HAP-1 (cell line): ENCODE results near the gene DENND5B.
"Not testable (repeated sequence)": the region's sequence is repeated elsewhere in the genome, so short reads cannot be mapped to it uniquely, and the experiment has no call there.

Experiments
- DNase-seq, 2 experiments: peaks; one replicate each; pipeline ENCODE4 v3.0.0-alpha.2; 2016 to 2020; ENCODE audit warnings: low spot score in 2 of 2
- H3K27me3 ChIP-seq: fragments of 250-450 bp; sonication (Bioruptor Pico); 2 replicates; pipeline ENCODE4 v1.5.1; 2020; ENCODE audit warnings: low read depth, mild to moderate bottlenecking, moderate library complexity
- H3K36me3 ChIP-seq: fragments of 250-450 bp; sonication (Bioruptor Pico); replicated peaks from 2 replicates; pipeline ENCODE4 v1.5.1; 2020; ENCODE audit warnings: mild to moderate bottlenecking
- H3K4me1 ChIP-seq: fragments of 250-450 bp; sonication (Bioruptor Pico); 2 replicates; pipeline ENCODE4 v1.5.1; 2020; ENCODE audit warnings: mild to moderate bottlenecking
- H3K4me3 ChIP-seq: fragments of 250-450 bp; sonication (Bioruptor Pico); 2 replicates; pipeline ENCODE4 v1.5.1; 2020; ENCODE audit warnings: mild to moderate bottlenecking, moderate library complexity
- H3K9me3 ChIP-seq: fragments of 250-450 bp; sonication (Bioruptor Pico); 2 replicates; pipeline ENCODE4 v1.5.1; 2020; ENCODE audit warnings: mild to moderate bottlenecking, moderate library complexity
- in situ Hi-C: fragments of 300-500 bp; cut with MboI; formaldehyde crosslinking; loops from 3 replicates; pipeline ENCODE4 v1.14.3; 2020; ENCODE audit warnings: low sequenced_read_pairs, inconsistent platforms, mixed read lengths

DENND5B gene

DNA sequence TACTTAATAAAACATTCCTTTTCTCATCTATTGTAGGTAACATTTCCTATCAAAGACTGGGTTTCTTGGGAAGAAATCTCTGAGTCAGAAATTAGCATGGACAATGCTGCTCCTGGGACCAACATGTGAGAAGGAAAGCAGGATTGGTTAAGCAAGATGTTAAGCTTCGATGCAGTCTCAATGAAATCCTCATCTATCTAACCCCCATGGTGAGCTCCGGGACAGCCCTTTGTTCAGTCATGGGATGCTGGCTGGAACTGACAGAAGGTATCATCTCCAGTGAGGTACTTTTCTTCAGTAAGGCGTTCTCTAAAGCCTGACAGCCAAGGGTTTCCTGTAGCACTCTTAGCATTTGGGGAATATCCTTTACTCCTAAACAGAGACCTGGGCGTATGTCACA, 182.2 kb downstream of the DENND5B start:
- Histone ChIP-seq H3K9me3 (no peaks in the 10 kb centered on the region), H3K36me3 (no peaks in the 10 kb centered on the region), H3K4me3 (no peak overlapping the region), H3K27me3 (no peaks in the 10 kb centered on the region), H3K4me1 (no peaks in the 10 kb centered on the region)
- in situ Hi-C loops: loop anchor here (5.0 to 25.0 kb wide), 2 partner anchors 229 to 904 kb away; no protein-coding TSS in a partner anchor
- DNase-seq: no peak

DNA sequence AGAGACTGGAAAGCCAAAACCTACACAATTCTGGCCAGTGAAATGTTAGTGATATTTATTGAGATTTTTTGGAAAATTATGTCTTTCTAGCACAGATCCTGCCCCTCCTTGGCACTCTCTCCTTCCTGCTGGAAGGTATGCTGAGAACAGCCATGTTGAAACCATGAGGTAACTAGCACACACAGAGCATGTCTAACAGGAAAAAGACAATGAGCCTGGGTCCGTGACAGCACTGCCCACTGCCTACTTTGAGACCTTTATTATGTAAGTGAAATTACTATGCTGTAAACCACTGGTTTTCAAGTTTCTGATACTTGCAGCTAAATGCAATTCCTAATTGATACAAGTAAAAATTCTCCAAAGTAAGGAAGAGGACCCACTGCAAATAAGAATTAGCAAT, 183.4 kb downstream of the DENND5B start:
- no peak for DNase-seq
- Histone ChIP-seq H3K4me1 (peaks cover 3% of the 10 kb centered on the region), H3K27me3 (no peaks in the 10 kb centered on the region), H3K4me3 (no peak overlapping the region), H3K36me3 (no peaks in the 10 kb centered on the region), H3K9me3 (no peaks in the 10 kb centered on the region)
- in situ Hi-C loops: loop anchor here (5.0 to 25.0 kb wide), 2 partner anchors 230 to 905 kb away; no protein-coding TSS in a partner anchor

DNA sequence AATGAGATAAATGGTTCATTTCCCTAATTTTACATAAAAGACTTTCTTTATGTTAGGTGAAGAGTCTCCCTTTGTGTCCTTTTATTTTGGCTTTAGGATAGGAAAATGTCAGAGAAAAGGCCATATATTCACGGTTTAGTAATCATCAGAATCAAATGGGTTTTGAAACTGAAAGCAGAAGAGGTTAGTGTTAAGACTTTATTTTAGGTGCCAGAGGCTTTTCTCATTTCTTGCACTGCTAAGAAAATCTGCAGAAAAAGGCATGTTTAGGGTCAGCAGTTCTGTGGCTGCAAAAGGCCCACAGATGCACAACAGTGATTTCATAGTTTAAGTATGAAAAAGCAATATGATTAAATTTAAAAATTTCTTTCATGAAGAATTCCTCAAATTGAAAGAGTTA, 184.6 kb downstream of the DENND5B start:
- Histone ChIP-seq H3K4me1 (peaks cover 3% of the 10 kb centered on the region), H3K4me3 (no peak overlapping the region), H3K9me3 (no peaks in the 10 kb centered on the region), H3K36me3 (no peaks in the 10 kb centered on the region), H3K27me3 (no peaks in the 10 kb centered on the region)
- no peak for DNase-seq
- in situ Hi-C loops: loop anchor here (5.0 to 25.0 kb wide), 2 partner anchors 231 to 906 kb away; no protein-coding TSS in a partner anchor

DNA sequence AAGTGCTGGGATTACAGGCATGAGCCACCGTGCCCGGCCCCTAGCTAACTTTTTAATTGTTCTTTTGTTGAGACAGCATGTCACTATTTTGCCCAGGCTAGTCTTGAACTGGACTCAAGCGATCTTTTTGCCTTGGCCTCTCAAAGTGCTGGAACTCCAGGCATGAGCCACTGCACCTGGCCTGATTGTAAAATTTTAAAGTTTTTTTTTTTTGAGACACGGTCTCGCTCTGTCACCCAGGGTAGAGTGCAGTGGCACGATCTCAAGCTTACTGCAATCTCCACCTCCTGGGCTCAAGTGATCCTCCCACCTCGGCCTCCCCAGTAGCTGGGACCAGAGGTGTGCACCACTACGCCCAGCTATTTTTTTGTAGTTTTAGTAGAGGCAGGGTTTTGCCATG, 185.9 kb downstream of the DENND5B start:
- Histone ChIP-seq H3K36me3 (no peaks in the 10 kb centered on the region), H3K9me3 (no peaks in the 10 kb centered on the region), H3K4me1 (peaks cover 3% of the 10 kb centered on the region), H3K27me3 (no peaks in the 10 kb centered on the region), H3K4me3 (no peak overlapping the region)
- in situ Hi-C loops: loop anchor here (5.0 to 25.0 kb wide), 2 partner anchors 232 to 907 kb away; no protein-coding TSS in a partner anchor
- no peak for DNase-seq

DNA sequence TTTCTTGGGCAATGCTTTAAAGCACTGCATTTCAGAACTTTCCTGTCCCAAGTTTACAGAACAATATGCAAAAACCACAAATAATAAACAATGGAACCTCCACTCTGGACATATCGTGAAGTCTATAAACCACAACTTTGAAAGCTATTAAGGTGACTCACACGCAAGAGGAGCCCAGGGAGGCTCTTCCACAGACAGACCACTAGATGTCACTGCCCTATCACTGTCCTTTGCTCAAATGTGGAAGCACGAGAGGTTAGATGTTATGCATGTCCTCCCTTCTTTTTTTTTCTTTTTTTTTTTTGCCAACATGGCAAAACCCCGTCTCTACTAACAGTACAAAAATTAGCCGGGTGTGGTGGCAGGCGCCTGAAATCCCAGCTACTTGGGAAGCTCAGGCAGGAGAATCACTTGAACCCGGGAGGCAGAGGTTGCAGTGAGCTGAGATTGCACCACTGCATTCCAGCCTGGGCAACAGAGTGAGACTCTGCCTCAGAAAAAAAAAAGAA, 187.8 kb downstream of the DENND5B start:
- H3K9me3 ChIP-seq, H3K4me1 ChIP-seq, H3K27me3 ChIP-seq, H3K36me3 ChIP-seq, H3K4me3 ChIP-seq: not testable (repeated sequence)
- in situ Hi-C loops: loop anchor here (25.0 kb wide), 1 partner anchor 909 kb away; no protein-coding TSS in a partner anchor
- DNase-seq: peak; percentile 74 to 81

DNA sequence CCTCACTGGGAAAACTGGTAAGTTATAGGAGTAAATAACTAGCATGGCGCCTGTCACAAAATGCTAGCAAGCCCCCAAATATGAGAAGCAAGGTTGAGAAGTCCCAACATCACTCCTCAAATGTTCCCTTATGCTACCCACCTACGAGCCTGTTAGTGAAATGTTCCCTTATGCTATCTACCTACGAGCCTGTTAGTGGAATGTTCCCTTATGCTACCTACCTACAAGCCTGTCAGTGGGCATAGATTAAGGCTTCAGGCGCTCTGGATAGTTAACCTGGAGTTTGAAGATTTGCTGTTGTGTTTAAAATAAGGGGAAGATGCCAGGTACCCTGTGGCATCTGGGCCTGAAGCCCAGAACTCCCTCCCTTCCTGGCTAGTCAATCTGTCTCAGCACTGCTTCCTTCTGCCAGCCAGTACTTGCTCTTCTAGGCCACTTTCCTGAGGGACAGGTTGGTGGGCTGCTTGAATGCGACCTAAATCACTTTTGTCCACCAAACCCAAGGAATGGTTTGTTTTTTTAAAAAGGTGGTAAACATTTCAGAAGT, 197.9 kb downstream of the DENND5B start:
- H3K36me3 ChIP-seq: no peaks in the 10 kb centered on the region
- no peak overlapping the region for H3K4me3 ChIP-seq
- DNase-seq: no peak
- H3K4me1 ChIP-seq: no peaks in the 10 kb centered on the region
- no peaks in the 10 kb centered on the region for H3K27me3 ChIP-seq
- H3K9me3 ChIP-seq: no peaks in the 10 kb centered on the region
- in situ Hi-C loops: no loop called here

DNA sequence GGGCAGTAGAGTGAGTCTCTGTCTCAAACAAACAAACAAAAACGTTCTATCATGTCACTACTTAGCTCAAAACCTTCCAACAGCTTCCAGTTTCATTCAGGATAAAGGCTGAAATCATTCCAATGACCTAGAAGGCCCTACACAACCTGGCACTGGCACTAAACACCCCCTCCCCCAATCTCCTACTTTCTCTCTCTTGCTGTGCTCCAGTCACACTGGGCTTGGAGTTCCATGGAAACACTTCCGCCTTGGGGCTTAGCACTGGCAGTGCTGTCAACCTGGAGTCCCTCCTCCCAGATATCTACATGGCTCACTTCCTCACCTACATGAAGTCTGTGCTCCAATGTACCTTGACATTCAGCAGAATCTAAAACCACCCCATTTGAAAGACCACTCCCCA, 199.9 kb downstream of the DENND5B start:
- Histone ChIP-seq H3K36me3 (no peaks in the 10 kb centered on the region), H3K9me3 (no peaks in the 10 kb centered on the region), H3K4me1 (peaks cover 17% of the 10 kb centered on the region), H3K27me3 (no peaks in the 10 kb centered on the region), H3K4me3 (no peak overlapping the region)
- DNase-seq: no peak
- in situ Hi-C loops: no loop called here

DNA sequence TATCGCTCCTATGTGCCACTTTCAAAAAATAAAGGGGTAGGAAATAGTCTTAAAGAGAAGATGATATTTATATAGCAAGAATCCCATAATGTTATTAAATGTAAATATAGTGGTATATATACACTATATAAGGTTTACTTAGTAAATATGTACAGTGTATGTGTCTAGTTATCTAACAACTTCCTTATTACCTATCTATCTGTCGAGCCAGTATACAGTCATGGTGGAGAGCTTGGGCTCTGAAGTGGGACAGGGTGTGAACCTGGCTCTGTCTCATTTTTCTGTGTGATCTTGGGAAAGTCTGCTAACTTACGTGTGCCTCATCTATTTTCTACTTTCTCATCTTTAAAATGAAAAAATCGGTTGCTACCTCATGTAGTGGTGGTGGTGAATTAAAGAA, 202.2 kb downstream of the DENND5B start:
- H3K36me3 ChIP-seq: no peaks in the 10 kb centered on the region
- no peaks in the 10 kb centered on the region for H3K27me3 ChIP-seq
- H3K4me1 ChIP-seq: peaks cover 27% of the 10 kb centered on the region
- H3K9me3 ChIP-seq: no peaks in the 10 kb centered on the region
- no peak for DNase-seq
- no peak overlapping the region for H3K4me3 ChIP-seq
- in situ Hi-C loops: no loop called here

DNA sequence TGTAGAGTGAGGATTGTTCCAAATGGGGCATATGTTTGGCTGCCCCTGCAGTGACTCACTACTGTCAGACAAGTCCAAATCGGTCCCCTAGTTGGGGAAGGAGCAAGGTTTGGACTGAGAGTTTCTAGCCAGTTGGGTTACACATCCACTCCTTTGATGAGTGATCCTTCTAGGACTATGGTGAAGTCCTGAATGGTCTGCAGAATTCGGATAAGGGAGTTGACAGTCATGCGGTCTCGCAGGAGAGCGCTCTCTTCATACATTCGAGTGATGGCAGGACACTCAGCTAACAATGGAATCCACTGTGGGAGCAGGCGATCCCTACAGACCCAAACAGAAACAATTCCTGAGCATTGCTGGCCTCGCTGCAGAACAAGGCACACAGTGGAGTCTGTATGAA, 203.5 kb downstream of the DENND5B start:
- Histone ChIP-seq H3K36me3 (no peaks in the 10 kb centered on the region), H3K27me3 (no peaks in the 10 kb centered on the region), H3K9me3 (no peaks in the 10 kb centered on the region), H3K4me3 (no peak overlapping the region), H3K4me1 (peaks cover 27% of the 10 kb centered on the region)
- DNase-seq: no peak
- in situ Hi-C loops: no loop called here

DNA sequence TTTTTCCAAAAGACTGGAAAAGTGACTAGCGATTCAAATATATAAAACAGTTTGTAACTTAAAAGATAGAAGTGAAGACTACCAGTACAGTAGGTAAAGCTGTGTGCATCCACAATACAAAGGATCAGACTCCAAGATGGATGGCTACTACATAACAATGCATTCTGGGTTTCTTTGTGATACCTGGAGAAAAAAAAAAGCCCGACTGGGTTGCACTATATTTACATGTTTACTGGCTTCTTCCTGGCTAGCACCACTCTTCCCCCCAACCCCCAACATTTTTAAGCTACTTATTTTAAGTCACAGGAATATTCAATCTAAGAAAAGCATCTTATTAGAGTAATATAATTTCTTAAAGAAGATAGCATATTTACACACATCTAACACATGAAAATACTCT, 203.9 kb downstream of the DENND5B start:
- Histone ChIP-seq H3K36me3 (no peaks in the 10 kb centered on the region), H3K27me3 (no peaks in the 10 kb centered on the region), H3K4me1 (peaks cover 27% of the 10 kb centered on the region), H3K4me3 (peak overlapping the region; percentile 0; the same call in 1 of the 2 replicates), H3K9me3 (no peaks in the 10 kb centered on the region)
- in situ Hi-C loops: no loop called here
- DNase-seq: peak in 1 of 2 experiments; percentile 68

DNA sequence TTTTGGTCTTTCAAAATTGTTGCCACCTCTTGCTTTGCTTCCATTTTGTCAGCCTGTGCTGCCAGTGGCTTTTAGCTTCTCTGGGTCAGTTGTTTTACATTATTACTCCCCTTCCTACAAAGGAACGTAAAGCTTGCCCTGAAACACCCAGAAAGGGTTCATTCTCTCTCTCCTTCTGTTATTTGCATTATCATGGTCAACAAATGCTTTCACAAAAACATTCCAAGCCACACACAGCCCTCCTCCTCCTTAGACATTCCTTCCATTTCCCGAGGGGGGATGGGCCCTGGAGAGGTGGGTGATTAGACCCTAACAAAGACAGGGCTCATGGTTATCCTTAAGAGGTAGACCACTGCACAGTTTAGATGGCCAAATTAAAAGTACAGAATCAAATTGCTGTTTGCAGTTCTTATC, 204.6 kb downstream of the DENND5B start:
- peaks cover 27% of the 10 kb centered on the region for H3K4me1 ChIP-seq
- peak overlapping the region; percentile 1; the same call in 1 of the 2 replicates for H3K4me3 ChIP-seq
- peak; percentile 94 to 97 for DNase-seq
- in situ Hi-C loops: no loop called here
- H3K36me3 ChIP-seq: no peaks in the 10 kb centered on the region
- H3K27me3 ChIP-seq: no peaks in the 10 kb centered on the region
- H3K9me3 ChIP-seq: no peaks in the 10 kb centered on the region

DNA sequence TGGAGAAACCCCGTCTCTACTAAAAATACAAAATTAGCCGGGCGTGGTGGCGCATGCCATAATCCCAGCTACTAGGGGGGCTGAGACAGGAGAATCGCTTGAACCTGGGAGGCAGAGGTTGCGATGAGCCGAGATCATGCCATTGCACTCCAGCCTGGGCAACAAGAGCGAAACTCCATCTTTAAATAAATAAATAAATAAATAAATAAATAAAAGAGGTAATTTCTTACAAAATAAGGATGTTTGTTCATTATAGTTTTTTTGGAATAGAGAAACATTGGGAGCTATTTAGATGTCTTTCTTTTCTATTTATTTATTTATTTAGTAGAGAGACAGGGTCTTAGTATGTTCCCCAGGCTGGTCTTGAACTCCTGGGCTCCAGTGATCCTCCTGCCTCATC, 213.7 kb downstream of the DENND5B start:
- H3K9me3 ChIP-seq, DNase-seq, in situ Hi-C loops, H3K4me3 ChIP-seq, H3K27me3 ChIP-seq, H3K4me1 ChIP-seq, H3K36me3 ChIP-seq: not testable (repeated sequence)

DNA sequence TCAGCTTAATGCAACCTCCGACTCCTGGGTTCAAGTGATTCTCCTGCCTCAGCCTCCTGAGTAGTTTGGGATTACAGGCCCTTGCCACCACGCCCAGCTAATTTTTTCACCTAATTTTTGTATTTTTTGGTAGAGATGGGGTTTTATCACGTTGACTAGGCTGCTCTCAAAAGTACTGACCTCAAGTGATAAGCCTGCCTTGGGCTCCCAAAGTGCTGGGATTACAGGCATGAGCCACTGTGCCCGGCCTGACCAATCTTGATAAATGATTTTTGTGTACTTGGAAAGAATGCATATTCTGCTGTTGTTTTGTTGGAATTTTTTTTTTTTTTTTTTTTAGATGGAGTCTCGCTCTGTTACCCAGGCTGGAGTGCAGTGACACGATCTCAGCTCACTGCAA, 215.5 kb downstream of the DENND5B start:
- DNase-seq, H3K9me3 ChIP-seq, H3K36me3 ChIP-seq, H3K27me3 ChIP-seq, H3K4me3 ChIP-seq, in situ Hi-C loops: not testable (repeated sequence)
- peaks cover 17% of the 10 kb centered on the region for H3K4me1 ChIP-seq

DNA sequence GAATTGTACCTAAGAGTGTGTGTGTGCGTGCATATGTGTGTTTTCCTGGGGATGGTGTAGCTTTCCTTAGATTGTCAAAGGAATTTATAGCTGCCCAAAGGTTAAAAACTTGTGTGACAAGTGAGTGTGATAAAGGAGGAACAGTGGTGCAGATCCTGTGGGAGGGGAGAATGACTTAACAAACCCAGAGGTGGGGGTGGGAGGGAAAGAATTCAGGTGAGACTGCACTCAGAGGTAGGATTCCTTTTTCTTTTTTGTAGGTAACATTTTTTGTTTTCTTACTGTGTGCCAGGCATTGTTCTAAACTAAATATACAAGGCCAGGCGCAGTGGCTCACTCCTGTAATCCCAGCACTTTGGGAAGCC, 219.7 kb downstream of the DENND5B start:
- peaks cover 38% of the 10 kb centered on the region for H3K4me1 ChIP-seq
- in situ Hi-C loops: no loop called here
- DNase-seq: peak; percentile 22 to 38
- no peaks in the 10 kb centered on the region for H3K27me3 ChIP-seq
- H3K4me3 ChIP-seq: no peak overlapping the region
- no peaks in the 10 kb centered on the region for H3K9me3 ChIP-seq
- H3K36me3 ChIP-seq: no peaks in the 10 kb centered on the region
